Caco-2 (cell line): ENCODE measurements around the gene CPM. TPM values are rescaled to one million over a fixed set of nuclear protein-coding genes. Genes with fewer than 3 reads are reported as not detected.
A peak's percentile ranks its signal among the peaks of the same experiment; 100 is the strongest.

Experiments
- BruUV-seq: library from RNA; stranded (reverse); fragments of 400-500 nt; replicated peaks from 2 replicates; lab custom pipeline; 2021; lab: Mats Ljungman, UMichigan
- CTCF ChIA-PET: fragments of 300-600 bp; sonication (Branson Sonifier 250); formaldehyde crosslinking; loops from one replicate; lab custom pipeline; 2022; ENCODE audit warnings: antibody characterized with exemption; lab: Charles Lee
- POLR2A ChIA-PET: fragments of 300-600 bp; sonication (Branson Sonifier 250); formaldehyde crosslinking; loops from one replicate; lab custom pipeline; 2022; ENCODE audit warnings: antibody characterized with exemption; lab: Charles Lee
- DNase-seq, 2 experiments: peaks; one replicate each; pipeline versions ENCODE4 v3.0.0 to v3.0.0-alpha.2; 2020 to 2022
- H3K27me3 ChIP-seq: replicated peaks from 2 replicates; pipeline ENCODE4 v1.6.0; 2011; ENCODE audit warnings: low read length; ENCODE audit not compliant: control insufficient read depth, insufficient read depth
- H3K36me3 ChIP-seq: 2 replicates; pipeline ENCODE4 v1.5.1; 2011; ENCODE audit warnings: low read length; ENCODE audit not compliant: control insufficient read depth, insufficient read depth
- H3K4me1 ChIP-seq: fragments of 250-450 bp; sonication (Bioruptor Pico); 2 replicates; pipeline ENCODE4 v1.5.1; 2020; ENCODE audit warnings: mild to moderate bottlenecking
- H3K4me3 ChIP-seq: 2 replicates; pipeline ENCODE4 v1.5.1; 2011; ENCODE audit warnings: low read depth, mild to moderate bottlenecking, control low read depth, low read length
- H3K9me3 ChIP-seq: fragments of 250-450 bp; sonication (Bioruptor Pico); 2 replicates; pipeline ENCODE4 v1.5.1; 2020; ENCODE audit warnings: mild to moderate bottlenecking, moderate library complexity
- H3K27ac Mint-ChIP-seq: one replicate; pipeline ENCODE4 v1.8.0; 2022; ENCODE audit warnings: mixed read lengths; ENCODE audit not compliant: unreplicated experiment
- H3K27me3 Mint-ChIP-seq: one replicate; pipeline ENCODE4 v1.8.0; 2022; ENCODE audit warnings: mixed read lengths; ENCODE audit not compliant: insufficient read depth, unreplicated experiment
- H3K36me3 Mint-ChIP-seq: one replicate; pipeline ENCODE4 v1.8.0; 2022; ENCODE audit warnings: mild to moderate bottlenecking, mixed read lengths; ENCODE audit not compliant: insufficient read depth, unreplicated experiment
- H3K4me1 Mint-ChIP-seq: one replicate; pipeline ENCODE4 v1.8.0; 2022; ENCODE audit warnings: low read depth, mixed read lengths; ENCODE audit not compliant: unreplicated experiment
- H3K4me3 Mint-ChIP-seq: one replicate; pipeline ENCODE4 v1.8.0; 2022; ENCODE audit warnings: mild to moderate bottlenecking, moderate library complexity, mixed read lengths; ENCODE audit not compliant: unreplicated experiment
- H3K9me3 Mint-ChIP-seq: one replicate; pipeline ENCODE4 v1.8.0; 2022; ENCODE audit warnings: mixed read lengths; ENCODE audit not compliant: unreplicated experiment
- intact Hi-C: fragments of 100-400 bp; cut with micrococcal nuclease; formaldehyde crosslinking; loops from one replicate; pipeline ENCODE4 v1.10.0; 2022; ENCODE audit not compliant: unreplicated experiment
- total RNA-seq: library from RNA; stranded (reverse); gene quantifications from 2 replicates; pipeline ENCODE4 v1.2.3, GENCODE V29; 2022
- TF ChIP-seq, protein P1 (sequence below), 2 experiments: fragments of 200-600 bp in 1 of 2; IDR thresholded peaks; 1 replicate in 1 of 2; 2 replicates in 1 of 2; pipeline versions ENCODE4 v1.5.1 to v1.8.0; 2011 to 2022; ENCODE audit warnings: antibody characterized with exemption in 1 of 2, control low read depth in 1 of 2, inconsistent platforms in 1 of 2, low read depth in 1 of 2, low read length in 1 of 2, mild to moderate bottlenecking in 1 of 2, moderate library complexity in 1 of 2; ENCODE audit not compliant: insufficient read depth in 1 of 2, severe bottlenecking in 1 of 2, unreplicated experiment in 1 of 2

Gene CPM
- total RNA-seq, 1 experiment from 2014 or later: 8.2 TPM

DNA sequence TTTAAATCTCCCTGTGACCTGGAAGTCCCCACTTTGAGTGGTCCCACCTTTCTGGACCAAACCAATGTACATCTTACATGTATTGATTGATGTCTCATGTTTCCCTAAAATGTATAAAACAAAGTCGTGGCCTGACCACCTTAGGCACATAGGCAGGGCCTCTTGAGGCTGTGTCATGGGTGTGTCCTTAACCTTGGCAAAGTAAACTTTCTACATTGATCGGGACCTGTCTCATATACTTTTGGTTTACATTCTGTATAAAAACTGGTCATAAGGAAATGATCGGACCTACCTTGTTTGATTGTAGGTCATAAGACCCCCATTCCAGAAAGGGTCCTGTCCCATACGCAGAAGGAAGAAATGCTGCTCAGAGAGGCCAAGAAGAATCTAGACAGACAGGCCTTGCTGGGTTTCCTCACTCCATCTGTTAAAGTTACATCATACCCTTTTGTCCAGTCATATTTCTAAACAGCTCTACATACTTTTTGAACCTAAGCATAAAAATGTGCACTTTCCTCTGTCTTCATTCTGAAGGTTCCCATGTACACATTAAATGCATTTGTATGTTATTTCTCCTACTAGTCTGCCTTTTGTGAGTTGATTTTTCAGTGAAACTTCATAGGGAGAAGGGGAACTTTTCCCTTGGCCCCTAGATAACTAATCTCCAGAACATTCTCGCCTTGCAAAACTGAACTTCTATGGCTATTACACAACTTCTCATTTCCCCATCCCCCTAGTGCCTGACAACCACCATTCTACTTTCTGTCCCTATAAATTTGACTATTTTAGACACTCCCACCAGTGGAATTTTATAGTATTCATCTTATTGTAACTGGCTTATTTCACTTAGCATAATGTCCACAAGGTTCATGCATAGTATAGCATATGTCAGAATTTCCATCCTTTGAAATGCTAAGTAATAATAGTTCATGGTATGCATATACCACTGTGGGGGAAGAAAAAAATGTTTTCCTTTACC is 30.2 kb upstream of the CPM start:
- intact Hi-C loops: loop anchor here (2.0 kb wide), 1 partner anchor 22 kb away; no protein-coding TSS in a partner anchor
- Mint-ChIP-seq H3K36me3 (peaks cover 7% of the 10 kb centered on the region), H3K9me3 (peaks cover 18% of the 10 kb centered on the region), H3K27ac (peak overlapping the region; percentile 56), H3K27me3 (no peaks in the 10 kb centered on the region), H3K4me1 (peaks cover 32% of the 10 kb centered on the region), H3K4me3 (peak overlapping the region; percentile 35)
- ChIA-PET CTCF (no interaction called here), POLR2A (no interaction called here)
- TF ChIP-seq, protein P1, sequence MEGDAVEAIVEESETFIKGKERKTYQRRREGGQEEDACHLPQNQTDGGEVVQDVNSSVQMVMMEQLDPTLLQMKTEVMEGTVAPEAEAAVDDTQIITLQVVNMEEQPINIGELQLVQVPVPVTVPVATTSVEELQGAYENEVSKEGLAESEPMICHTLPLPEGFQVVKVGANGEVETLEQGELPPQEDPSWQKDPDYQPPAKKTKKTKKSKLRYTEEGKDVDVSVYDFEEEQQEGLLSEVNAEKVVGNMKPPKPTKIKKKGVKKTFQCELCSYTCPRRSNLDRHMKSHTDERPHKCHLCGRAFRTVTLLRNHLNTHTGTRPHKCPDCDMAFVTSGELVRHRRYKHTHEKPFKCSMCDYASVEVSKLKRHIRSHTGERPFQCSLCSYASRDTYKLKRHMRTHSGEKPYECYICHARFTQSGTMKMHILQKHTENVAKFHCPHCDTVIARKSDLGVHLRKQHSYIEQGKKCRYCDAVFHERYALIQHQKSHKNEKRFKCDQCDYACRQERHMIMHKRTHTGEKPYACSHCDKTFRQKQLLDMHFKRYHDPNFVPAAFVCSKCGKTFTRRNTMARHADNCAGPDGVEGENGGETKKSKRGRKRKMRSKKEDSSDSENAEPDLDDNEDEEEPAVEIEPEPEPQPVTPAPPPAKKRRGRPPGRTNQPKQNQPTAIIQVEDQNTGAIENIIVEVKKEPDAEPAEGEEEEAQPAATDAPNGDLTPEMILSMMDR (IDR thresholded peaks at IDR 0.05; ENCODE audit: insufficient read depth in 1 of 2, low read depth in 1 of 2, low read length in 1 of 2, severe bottlenecking in 1 of 2, unreplicated experiment in 1 of 2): no peak
- H3K9me3 ChIP-seq: no peaks in the 10 kb centered on the region
- BruUV-seq: no TSS peak
- no peaks in the 10 kb centered on the region for H3K27me3 ChIP-seq
- DNase-seq: peak in 1 of 2 experiments; percentile 39
- H3K4me3 ChIP-seq: no peak overlapping the region
- H3K36me3 ChIP-seq: no peaks in the 10 kb centered on the region
- H3K4me1 ChIP-seq: peaks cover 19% of the 10 kb centered on the region

DNA sequence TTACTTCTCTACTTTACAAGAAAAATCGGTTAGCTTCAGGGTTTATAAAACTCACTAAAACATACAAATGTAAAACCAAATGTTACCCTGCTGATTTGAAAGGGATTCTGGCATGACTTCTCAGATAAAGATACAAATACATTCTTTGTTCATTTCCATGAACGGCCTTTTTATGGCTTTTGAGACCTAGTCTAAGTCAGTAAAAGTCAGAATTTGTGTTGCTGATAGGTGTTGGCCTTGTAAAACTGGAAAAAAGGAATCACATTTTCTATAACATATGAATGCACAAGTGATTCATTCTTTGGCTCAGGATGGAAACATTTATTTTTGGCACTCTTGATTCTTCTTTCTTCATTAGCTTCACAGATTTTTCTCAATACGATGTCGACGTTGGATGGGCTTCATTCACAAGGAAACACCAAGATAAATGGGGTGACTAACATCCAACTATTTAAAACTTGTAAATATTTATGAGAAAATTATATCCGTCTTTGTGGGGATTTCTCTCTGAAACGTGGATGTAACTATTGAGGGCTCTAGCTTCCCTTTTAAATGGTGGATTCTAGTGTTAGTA is 27.0 kb upstream of the CPM start:
- peaks cover 18% of the 10 kb centered on the region for H3K9me3 Mint-ChIP-seq
- ChIA-PET POLR2A (no interaction called here), CTCF (no interaction called here)
- DNase-seq: no peak
- peaks cover 25% of the 10 kb centered on the region for H3K4me1 Mint-ChIP-seq
- BruUV-seq: no TSS peak
- Histone ChIP-seq H3K4me3 (no peak overlapping the region), H3K27me3 (no peaks in the 10 kb centered on the region), H3K4me1 (peaks cover 19% of the 10 kb centered on the region), H3K9me3 (no peaks in the 10 kb centered on the region), H3K36me3 (no peaks in the 10 kb centered on the region)
- H3K27ac Mint-ChIP-seq: no peak overlapping the region
- intact Hi-C loops: no loop called here
- no peaks in the 10 kb centered on the region for H3K27me3 Mint-ChIP-seq
- H3K4me3 Mint-ChIP-seq: no peak overlapping the region
- peaks cover 7% of the 10 kb centered on the region for H3K36me3 Mint-ChIP-seq
- TF ChIP-seq, protein P1 (IDR thresholded peaks at IDR 0.05; ENCODE audit: insufficient read depth in 1 of 2, low read depth in 1 of 2, low read length in 1 of 2, severe bottlenecking in 1 of 2, unreplicated experiment in 1 of 2): no peak

DNA sequence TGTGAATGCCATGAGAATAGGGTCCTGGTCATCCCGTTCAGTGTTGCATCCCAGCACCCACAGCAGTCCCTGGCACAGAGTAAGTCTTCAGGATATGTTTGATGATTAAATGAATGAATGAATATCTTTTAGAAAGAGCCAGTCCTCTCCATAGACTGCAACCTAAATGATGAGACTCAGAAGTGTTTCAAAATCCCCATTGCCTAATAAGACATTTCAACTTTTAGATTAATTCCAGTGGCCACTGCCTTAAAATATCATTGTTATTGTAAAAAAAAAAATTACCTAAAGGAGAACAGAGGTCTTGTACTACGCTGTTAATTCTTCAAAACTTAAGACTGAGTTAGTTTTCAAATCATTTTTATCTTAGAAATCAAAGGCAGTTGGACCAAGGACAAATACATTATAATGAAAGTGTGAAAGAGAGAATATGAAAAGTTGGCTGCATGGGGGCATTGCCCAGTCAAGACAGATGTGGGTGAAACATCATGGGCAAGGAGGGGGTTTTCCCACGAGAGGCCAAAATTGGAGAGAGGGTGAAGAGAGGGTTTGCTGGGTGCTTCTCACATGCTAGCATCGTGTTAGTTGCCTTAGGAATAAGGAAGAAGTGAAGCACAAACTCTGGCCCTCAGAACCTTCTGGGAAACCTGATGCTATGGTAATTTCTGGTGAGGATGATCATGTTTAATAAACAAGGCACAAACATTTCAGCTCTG is 26.3 kb upstream of the CPM start:
- H3K9me3 ChIP-seq: no peaks in the 10 kb centered on the region

More for the DNA sequence above, 26.3 kb upstream of the CPM start:
- Mint-ChIP-seq H3K4me1 (peaks cover 20% of the 10 kb centered on the region), H3K4me3 (no peak overlapping the region), H3K27ac (no peak overlapping the region), H3K36me3 (peaks cover 7% of the 10 kb centered on the region), H3K27me3 (no peaks in the 10 kb centered on the region), H3K9me3 (peaks cover 18% of the 10 kb centered on the region)
- Histone ChIP-seq H3K4me1 (peaks cover 19% of the 10 kb centered on the region), H3K36me3 (no peaks in the 10 kb centered on the region), H3K27me3 (no peaks in the 10 kb centered on the region), H3K4me3 (no peak overlapping the region)
- BruUV-seq: no TSS peak
- POLR2A ChIA-PET: no interaction called here
- intact Hi-C loops: no loop called here
- CTCF ChIA-PET: no interaction called here
- no peak for DNase-seq
- TF ChIP-seq, protein P1 (IDR thresholded peaks at IDR 0.05; ENCODE audit: insufficient read depth in 1 of 2, low read depth in 1 of 2, low read length in 1 of 2, severe bottlenecking in 1 of 2, unreplicated experiment in 1 of 2): no peak
